Measurements from ENCODE around the gene KCNIP4.

Gene KCNIP4

DNA sequence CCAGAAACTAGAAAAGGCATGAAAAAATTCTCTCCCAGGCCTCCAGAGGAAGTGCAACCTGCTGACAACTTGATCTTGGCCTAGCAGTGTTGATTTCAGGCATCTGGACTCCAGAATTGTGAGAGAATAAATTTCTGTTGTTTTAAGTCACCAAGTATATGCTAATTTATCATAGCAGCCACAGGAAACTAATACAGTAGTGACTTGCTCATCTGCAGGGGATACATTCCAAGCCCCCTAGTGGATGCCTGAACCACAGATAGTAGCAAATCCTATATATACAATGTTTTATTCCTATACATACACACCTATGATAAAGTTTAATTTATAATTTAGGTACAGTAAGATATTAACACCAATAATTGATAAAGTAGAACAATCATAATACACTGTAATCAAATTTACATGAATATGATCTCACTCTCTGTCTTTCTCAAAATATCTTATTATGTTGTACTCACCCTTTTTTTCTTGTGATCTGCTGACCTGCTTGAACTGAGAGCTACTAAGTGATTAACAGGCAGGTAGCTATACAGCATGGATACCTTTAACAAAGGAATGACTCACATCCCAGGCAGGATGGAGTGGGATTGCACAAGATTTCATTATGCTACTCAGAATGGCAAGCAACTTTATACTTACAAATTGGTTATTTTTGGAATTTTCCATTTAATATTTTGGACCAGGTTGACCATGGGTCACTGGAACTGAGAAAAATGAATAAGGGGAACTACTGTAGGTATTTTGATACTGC is 501.1 kb downstream of the KCNIP4 start:
- H3K27ac ChIP-seq (ENCODE audit: low read depth, low read length, severe bottlenecking): no peak overlapping the region
- H3K9me3 ChIP-seq (ENCODE audit: control insufficient read depth, low read length): no peaks in the 10 kb centered on the region
- H3K36me3 ChIP-seq (ENCODE audit: control insufficient read depth, insufficient read depth, low read length): no peaks in the 10 kb centered on the region
- H3K4me1 ChIP-seq (ENCODE audit: control insufficient read depth, insufficient read depth, low read length, poor library complexity, severe bottlenecking): peaks cover 10% of the 10 kb centered on the region
- H3K4me3 ChIP-seq (ENCODE audit: extremely low read depth, insufficient read depth, low read length, poor library complexity, severe bottlenecking): no peak overlapping the region

DNA sequence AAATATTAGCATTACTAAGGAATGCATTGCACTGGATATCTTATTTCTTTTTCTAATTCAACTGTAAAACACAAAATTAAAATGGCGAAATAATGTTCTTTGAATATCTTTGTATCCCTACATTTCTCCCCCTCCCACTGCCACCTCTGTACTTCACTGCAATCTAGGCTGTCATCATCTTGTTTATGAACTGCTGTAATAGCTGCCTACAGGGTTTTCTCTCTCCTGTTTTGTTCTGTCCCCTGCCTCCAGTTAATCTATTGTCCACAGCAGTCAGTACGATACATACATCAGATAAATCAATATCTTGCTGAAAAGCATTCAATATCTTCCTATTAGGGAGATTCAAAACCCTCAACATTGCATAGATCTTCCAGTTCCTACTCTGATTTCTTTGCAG is 528.4 kb downstream of the KCNIP4 start:
- Histone ChIP-seq H3K27ac (ENCODE audit: low read depth, low read length, severe bottlenecking) (no peak overlapping the region), H3K36me3 (ENCODE audit: control insufficient read depth, insufficient read depth, low read length) (no peaks in the 10 kb centered on the region), H3K4me1 (ENCODE audit: control insufficient read depth, insufficient read depth, low read length, poor library complexity, severe bottlenecking) (no peaks in the 10 kb centered on the region), H3K9me3 (ENCODE audit: control insufficient read depth, low read length) (no peaks in the 10 kb centered on the region), H3K4me3 (ENCODE audit: extremely low read depth, insufficient read depth, low read length, poor library complexity, severe bottlenecking) (no peak overlapping the region)
- 75 to 82% methylated on average over 1 of the region's 2 CpGs for WGBS, 2 experiments (ENCODE audit: insufficient coverage in 2 of 2)

DNA sequence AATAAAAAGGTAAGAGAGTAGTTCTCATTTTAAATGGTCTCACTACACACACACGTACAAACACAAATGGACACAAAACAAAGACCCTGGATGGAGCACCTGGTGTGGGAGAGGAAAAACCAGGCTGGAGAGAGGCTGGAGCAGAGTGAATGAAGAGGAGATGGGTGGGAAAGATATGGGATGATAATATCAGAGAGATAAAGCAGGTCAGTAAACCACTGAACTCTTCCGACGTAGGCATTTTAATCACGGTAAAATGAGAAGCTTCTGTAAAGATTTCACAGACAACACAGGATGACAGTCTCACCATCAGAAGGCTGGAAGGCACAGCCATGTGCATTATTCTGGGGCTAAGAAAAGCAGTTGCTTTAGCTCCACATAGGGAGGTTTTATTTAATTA is 532.8 kb downstream of the KCNIP4 start:
- no peaks in the 10 kb centered on the region for H3K4me1 ChIP-seq (ENCODE audit: control insufficient read depth, insufficient read depth, low read length, poor library complexity, severe bottlenecking)
- no peak overlapping the region for H3K4me3 ChIP-seq (ENCODE audit: extremely low read depth, insufficient read depth, low read length, poor library complexity, severe bottlenecking)
- WGBS, 2 experiments (ENCODE audit: insufficient coverage in 2 of 2): 93 to 100% methylated on average over 2 of the region's 4 CpGs
- H3K27ac ChIP-seq (ENCODE audit: low read depth, low read length, severe bottlenecking): no peak overlapping the region
- no peaks in the 10 kb centered on the region for H3K36me3 ChIP-seq (ENCODE audit: control insufficient read depth, insufficient read depth, low read length)
- H3K9me3 ChIP-seq (ENCODE audit: control insufficient read depth, low read length): no peaks in the 10 kb centered on the region

DNA sequence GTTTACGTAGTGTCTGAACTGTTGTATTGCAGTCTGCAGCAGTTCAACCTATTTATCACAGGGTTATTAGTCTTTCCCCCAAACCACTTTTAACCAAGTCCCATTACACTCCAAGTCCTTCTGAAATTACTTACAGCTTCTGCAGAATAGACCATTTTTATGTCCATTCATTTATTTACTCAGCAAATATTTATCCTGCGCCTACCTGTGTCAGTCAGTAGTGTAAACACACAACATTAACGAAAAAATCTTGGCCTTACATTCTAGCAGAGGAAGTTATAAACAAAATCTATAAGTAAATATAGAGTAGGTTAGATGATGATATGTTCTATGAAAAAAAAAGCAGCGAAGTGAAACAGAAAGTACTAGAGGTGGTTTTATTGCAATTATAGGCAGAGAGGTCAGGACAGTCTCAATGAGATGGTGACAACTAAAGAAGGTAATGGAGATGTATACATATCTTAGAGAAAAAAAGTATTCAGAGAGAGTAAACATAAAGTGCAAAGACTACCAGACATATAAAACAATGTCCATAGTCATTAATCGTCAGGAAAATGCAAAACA is 534.7 kb downstream of the KCNIP4 start:
- H3K9me3 ChIP-seq (ENCODE audit: control insufficient read depth, low read length): no peaks in the 10 kb centered on the region
- no peaks in the 10 kb centered on the region for H3K4me1 ChIP-seq (ENCODE audit: control insufficient read depth, insufficient read depth, low read length, poor library complexity, severe bottlenecking)
- WGBS, 2 experiments (ENCODE audit: insufficient coverage in 2 of 2): 80 to 100% methylated on average over 1 of the region's 5 CpGs
- H3K36me3 ChIP-seq (ENCODE audit: control insufficient read depth, insufficient read depth, low read length): no peaks in the 10 kb centered on the region
- no peak overlapping the region for H3K4me3 ChIP-seq (ENCODE audit: extremely low read depth, insufficient read depth, low read length, poor library complexity, severe bottlenecking)
- H3K27ac ChIP-seq (ENCODE audit: low read depth, low read length, severe bottlenecking): no peak overlapping the region

DNA sequence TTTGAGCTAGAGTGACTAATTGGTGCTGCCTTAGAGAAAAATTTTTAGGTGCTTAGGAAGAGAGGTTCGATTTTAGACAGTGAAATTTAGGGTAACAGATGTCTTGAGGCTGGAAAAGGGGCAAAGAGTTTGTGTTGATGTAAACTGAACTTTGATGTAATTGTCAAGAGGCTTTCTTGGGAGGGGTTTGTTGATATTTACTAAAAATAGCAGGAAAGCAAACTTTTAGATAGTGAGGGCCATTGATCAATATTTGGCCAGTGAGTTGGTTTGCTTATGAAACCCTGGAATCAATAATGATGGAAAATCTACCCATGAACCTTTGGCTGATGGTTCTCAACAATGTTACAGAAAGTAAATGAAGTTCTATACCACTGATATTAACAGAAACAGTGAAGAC is 537.5 kb downstream of the KCNIP4 start:
- 46 to 100% methylated on average over 1 of the region's 1 CpG for WGBS, 2 experiments (ENCODE audit: insufficient coverage in 2 of 2)
- Histone ChIP-seq H3K36me3 (ENCODE audit: control insufficient read depth, insufficient read depth, low read length) (no peaks in the 10 kb centered on the region), H3K4me3 (ENCODE audit: extremely low read depth, insufficient read depth, low read length, poor library complexity, severe bottlenecking) (no peak overlapping the region), H3K9me3 (ENCODE audit: control insufficient read depth, low read length) (no peaks in the 10 kb centered on the region), H3K4me1 (ENCODE audit: control insufficient read depth, insufficient read depth, low read length, poor library complexity, severe bottlenecking) (no peaks in the 10 kb centered on the region), H3K27ac (ENCODE audit: low read depth, low read length, severe bottlenecking) (no peak overlapping the region)

DNA sequence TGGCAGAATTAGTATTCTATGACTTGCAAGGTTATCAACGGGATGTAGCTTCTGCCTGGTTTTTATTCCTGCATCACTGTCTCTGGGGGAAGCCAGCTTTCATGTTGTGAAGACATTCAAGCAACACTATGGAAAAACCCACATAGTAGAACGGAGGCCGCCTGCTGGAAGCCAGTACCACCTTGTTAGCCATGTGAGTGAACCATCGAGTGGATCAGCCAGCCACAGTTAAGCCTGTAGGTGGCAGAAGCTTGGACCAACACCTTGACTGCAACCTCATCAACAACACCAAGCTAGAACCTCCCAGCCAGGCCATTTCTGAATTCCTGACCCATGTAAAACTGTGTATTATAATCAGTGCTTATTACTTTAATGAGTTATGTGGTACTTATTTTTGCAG is 538.2 kb downstream of the KCNIP4 start:
- WGBS, 2 experiments (ENCODE audit: insufficient coverage in 2 of 2): 87 to 90% methylated on average over 1 to 4 of the region's 4 CpGs
- H3K4me1 ChIP-seq (ENCODE audit: control insufficient read depth, insufficient read depth, low read length, poor library complexity, severe bottlenecking): no peaks in the 10 kb centered on the region
- no peaks in the 10 kb centered on the region for H3K9me3 ChIP-seq (ENCODE audit: control insufficient read depth, low read length)
- no peaks in the 10 kb centered on the region for H3K36me3 ChIP-seq (ENCODE audit: control insufficient read depth, insufficient read depth, low read length)
- H3K4me3 ChIP-seq (ENCODE audit: extremely low read depth, insufficient read depth, low read length, poor library complexity, severe bottlenecking): no peak overlapping the region
- H3K27ac ChIP-seq (ENCODE audit: low read depth, low read length, severe bottlenecking): no peak overlapping the region

DNA sequence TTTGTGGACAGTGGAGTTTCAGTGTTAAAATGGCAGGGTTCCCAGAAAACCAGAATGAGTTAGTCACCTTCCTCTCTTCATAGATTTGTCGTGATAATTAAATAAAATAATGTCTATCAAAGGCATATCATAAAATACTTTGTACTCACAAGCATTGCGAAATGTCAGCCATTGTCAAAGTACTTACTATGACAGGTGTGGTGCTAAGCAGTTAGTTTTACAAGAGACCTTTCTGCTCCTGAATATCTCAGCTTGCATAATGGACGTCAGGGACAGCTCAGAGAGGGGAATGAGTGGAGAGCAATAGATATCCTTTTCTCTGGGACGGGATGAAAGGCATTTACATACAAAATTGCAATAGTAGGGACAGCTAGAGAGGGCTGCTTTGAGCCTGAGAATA is 560.9 kb downstream of the KCNIP4 start:
- H3K36me3 ChIP-seq (ENCODE audit: control insufficient read depth, insufficient read depth, low read length): no peaks in the 10 kb centered on the region
- no peaks in the 10 kb centered on the region for H3K9me3 ChIP-seq (ENCODE audit: control insufficient read depth, low read length)
- H3K4me3 ChIP-seq (ENCODE audit: extremely low read depth, insufficient read depth, low read length, poor library complexity, severe bottlenecking): no peak overlapping the region
- H3K27ac ChIP-seq (ENCODE audit: low read depth, low read length, severe bottlenecking): no peak overlapping the region
- WGBS, 2 experiments (ENCODE audit: insufficient coverage in 2 of 2): 48 to 50% methylated on average over 1 to 2 of the region's 4 CpGs
- H3K4me1 ChIP-seq (ENCODE audit: control insufficient read depth, insufficient read depth, low read length, poor library complexity, severe bottlenecking): no peaks in the 10 kb centered on the region

DNA sequence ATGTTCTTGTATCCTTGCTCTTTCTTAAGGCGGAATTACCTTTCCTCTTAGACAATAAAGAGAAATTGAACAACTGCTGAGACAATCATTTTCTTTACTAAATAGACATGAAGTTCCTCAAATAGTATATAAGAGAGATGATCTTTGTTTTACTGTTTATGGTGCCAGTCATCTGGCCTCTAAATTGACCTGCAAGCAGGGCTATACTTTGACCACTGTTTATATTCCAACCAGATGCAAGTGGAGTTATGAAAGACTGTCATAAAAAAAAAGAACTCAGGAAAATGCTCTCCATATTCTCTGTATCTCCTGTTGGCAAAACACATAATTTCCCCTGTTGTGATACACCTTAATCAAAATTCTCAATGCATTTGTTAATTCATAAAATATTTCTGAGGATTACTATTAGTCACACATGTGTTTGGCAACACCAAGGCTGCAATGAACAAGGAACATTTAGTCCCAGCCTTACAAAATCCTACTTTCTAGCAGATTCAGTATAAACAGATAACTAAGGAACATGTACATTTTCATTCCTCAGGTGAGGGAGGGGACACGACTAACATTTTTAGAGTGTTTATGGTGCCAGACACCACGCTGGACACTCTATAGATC is 562.3 kb downstream of the KCNIP4 start:
- no peaks in the 10 kb centered on the region for H3K36me3 ChIP-seq (ENCODE audit: control insufficient read depth, insufficient read depth, low read length)
- no peaks in the 10 kb centered on the region for H3K9me3 ChIP-seq (ENCODE audit: control insufficient read depth, low read length)
- H3K27ac ChIP-seq (ENCODE audit: low read depth, low read length, severe bottlenecking): no peak overlapping the region
- WGBS, 2 experiments (ENCODE audit: insufficient coverage in 2 of 2): 86 to 100% methylated on average over 1 of the region's 3 CpGs
- no peak overlapping the region for H3K4me3 ChIP-seq (ENCODE audit: extremely low read depth, insufficient read depth, low read length, poor library complexity, severe bottlenecking)
- no peaks in the 10 kb centered on the region for H3K4me1 ChIP-seq (ENCODE audit: control insufficient read depth, insufficient read depth, low read length, poor library complexity, severe bottlenecking)

DNA sequence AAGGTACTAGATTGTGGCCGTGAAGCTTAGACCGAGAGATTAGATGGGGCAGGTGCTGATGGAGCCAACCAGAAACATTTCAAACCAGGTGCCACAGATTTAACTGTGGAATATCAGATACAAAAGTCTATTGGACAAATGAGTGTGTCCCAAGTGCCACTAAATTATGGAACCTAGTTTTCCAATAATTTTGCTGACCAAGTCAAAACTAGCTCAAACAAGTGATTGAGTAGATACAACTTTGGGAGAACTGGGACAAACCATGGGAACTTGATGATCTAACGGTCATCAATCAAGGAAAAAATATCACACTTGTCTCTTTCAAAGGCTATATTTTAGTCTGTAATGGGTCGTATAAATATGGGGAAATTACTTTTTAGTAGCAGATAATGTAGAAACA is 562.9 kb downstream of the KCNIP4 start:
- Histone ChIP-seq H3K27ac (ENCODE audit: low read depth, low read length, severe bottlenecking) (no peak overlapping the region), H3K36me3 (ENCODE audit: control insufficient read depth, insufficient read depth, low read length) (no peaks in the 10 kb centered on the region), H3K9me3 (ENCODE audit: control insufficient read depth, low read length) (no peaks in the 10 kb centered on the region), H3K4me3 (ENCODE audit: extremely low read depth, insufficient read depth, low read length, poor library complexity, severe bottlenecking) (no peak overlapping the region), H3K4me1 (ENCODE audit: control insufficient read depth, insufficient read depth, low read length, poor library complexity, severe bottlenecking) (no peaks in the 10 kb centered on the region)
- whole genome bisulfite sequencing, 2 experiments (ENCODE audit: insufficient coverage in 2 of 2): 82% methylated on average over 2 of the region's 4 CpGs; no CpG with 5 or more reads in 1 of the 2 experiments

DNA sequence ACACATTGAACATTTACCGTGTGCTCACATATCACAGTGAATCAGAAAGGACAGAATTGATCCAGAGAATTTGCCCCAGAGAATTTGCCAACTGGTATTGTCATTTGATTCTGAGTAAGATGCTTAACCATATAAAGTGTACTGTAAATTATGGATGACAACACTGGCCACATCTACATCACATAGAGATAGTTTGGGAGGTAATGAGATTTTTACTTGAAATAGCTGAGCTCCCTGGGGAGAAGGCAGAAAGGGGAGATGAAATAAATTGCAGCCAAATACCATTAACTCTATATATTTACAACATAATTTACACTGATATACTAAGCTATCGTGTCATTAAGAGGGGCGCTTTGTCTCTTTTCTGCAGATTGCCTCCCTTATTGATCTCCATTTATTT is 564.0 kb downstream of the KCNIP4 start:
- no peak overlapping the region for H3K27ac ChIP-seq (ENCODE audit: low read depth, low read length, severe bottlenecking)
- H3K4me3 ChIP-seq (ENCODE audit: extremely low read depth, insufficient read depth, low read length, poor library complexity, severe bottlenecking): no peak overlapping the region
- H3K9me3 ChIP-seq (ENCODE audit: control insufficient read depth, low read length): no peaks in the 10 kb centered on the region
- no peaks in the 10 kb centered on the region for H3K4me1 ChIP-seq (ENCODE audit: control insufficient read depth, insufficient read depth, low read length, poor library complexity, severe bottlenecking)
- WGBS, 2 experiments (ENCODE audit: insufficient coverage in 2 of 2): 88 to 90% methylated on average over 3 of the region's 3 CpGs
- H3K36me3 ChIP-seq (ENCODE audit: control insufficient read depth, insufficient read depth, low read length): no peaks in the 10 kb centered on the region

DNA sequence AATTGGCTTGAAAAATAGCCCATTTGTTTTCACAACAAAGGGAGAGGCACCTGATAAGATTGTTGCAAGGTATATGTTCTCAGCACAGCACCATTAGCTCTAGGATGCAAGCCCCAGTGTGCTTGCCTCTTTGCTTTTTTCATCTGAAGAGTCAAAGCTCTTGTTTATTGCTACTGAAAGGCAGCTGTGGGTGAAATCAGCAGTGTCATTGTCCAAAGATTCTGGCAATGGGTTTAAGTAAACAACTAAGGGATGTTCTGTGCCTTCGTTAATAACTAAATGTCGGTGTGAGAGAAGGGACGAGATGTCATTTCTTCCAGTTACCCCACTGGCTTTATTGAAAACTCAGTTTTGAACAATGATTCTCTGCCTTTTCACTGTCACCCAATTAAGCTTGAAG is 567.7 kb downstream of the KCNIP4 start:
- WGBS, 2 experiments (ENCODE audit: insufficient coverage in 2 of 2): 100% methylated on average over 1 of the region's 3 CpGs; no CpG with 5 or more reads in 1 of the 2 experiments
- Histone ChIP-seq H3K36me3 (ENCODE audit: control insufficient read depth, insufficient read depth, low read length) (no peaks in the 10 kb centered on the region), H3K27ac (ENCODE audit: low read depth, low read length, severe bottlenecking) (no peak overlapping the region), H3K9me3 (ENCODE audit: control insufficient read depth, low read length) (no peaks in the 10 kb centered on the region), H3K4me3 (ENCODE audit: extremely low read depth, insufficient read depth, low read length, poor library complexity, severe bottlenecking) (no peak overlapping the region), H3K4me1 (ENCODE audit: control insufficient read depth, insufficient read depth, low read length, poor library complexity, severe bottlenecking) (no peaks in the 10 kb centered on the region)

Data from mesodermal cell (in vitro differentiated cells).